ENCODE measurements around the gene TCIRG1.

TCIRG1 gene

GRCh38 chr11:68006606-68007166 lies 32.1 kb upstream of the TCIRG1 start:
- no peak for TF ChIP-seq CTCF (conservative IDR thresholded peaks at IDR 0.05; ENCODE audit: low read length)
- no peak for TF ChIP-seq EZH2phosphoT487 (IDR thresholded peaks at IDR 0.05; ENCODE audit: borderline replicate concordance)
- no peak overlapping the region for H3K4me2 ChIP-seq (ENCODE audit: low read depth, low read length, poor library complexity, severe bottlenecking)
- no peaks in the 10 kb centered on the region for H3K79me2 ChIP-seq (ENCODE audit: insufficient read depth, low read length)
- no peaks in the 10 kb centered on the region for H3K9me2 ChIP-seq (replicated peaks; ENCODE audit: low read depth, low read length)
- no peaks in the 10 kb centered on the region for H3K27me3 ChIP-seq (ENCODE audit: insufficient read depth, low read length, poor library complexity, severe bottlenecking)
- no peaks in the 10 kb centered on the region for H3F3A ChIP-seq (ENCODE audit: low read depth)
- no peak overlapping the region for H3K4me3 ChIP-seq (ENCODE audit: low read length, poor library complexity, severe bottlenecking)
- no peak overlapping the region for H3K9ac ChIP-seq (ENCODE audit: low read depth, low read length, poor library complexity, severe bottlenecking)
- H4K20me1 ChIP-seq (ENCODE audit: insufficient read depth, low read length, poor library complexity, severe bottlenecking): no peaks in the 10 kb centered on the region
- no peaks in the 10 kb centered on the region for H3K36me3 ChIP-seq (ENCODE audit: insufficient read depth, low read length)
- no peak overlapping the region for H2AFZ ChIP-seq (ENCODE audit: low read length)
- peaks cover 16% of the 10 kb centered on the region for H3K4me1 ChIP-seq (ENCODE audit: insufficient read depth, low read length, poor library complexity, severe bottlenecking)
- no peaks in the 10 kb centered on the region for H3K9me3 ChIP-seq (ENCODE audit: insufficient read depth, low read depth, low read length)

- Histone ChIP-seq H3K9me3 (ENCODE audit: insufficient read depth, low read depth, low read length) (no peaks in the 10 kb centered on the region), H3K4me3 (ENCODE audit: low read length, poor library complexity, severe bottlenecking) (no peak overlapping the region), H2AFZ (ENCODE audit: low read length) (no peak overlapping the region), H3K27me3 (ENCODE audit: insufficient read depth, low read length, poor library complexity, severe bottlenecking) (no peaks in the 10 kb centered on the region), H3K9ac (ENCODE audit: low read depth, low read length, poor library complexity, severe bottlenecking) (no peak overlapping the region), H3K79me2 (ENCODE audit: insufficient read depth, low read length) (no peaks in the 10 kb centered on the region), H3K4me1 (ENCODE audit: insufficient read depth, low read length, poor library complexity, severe bottlenecking) (peaks cover 23% of the 10 kb centered on the region), H3K9me2 (replicated peaks; ENCODE audit: low read depth, low read length) (no peaks in the 10 kb centered on the region), H3K4me2 (ENCODE audit: low read depth, low read length, poor library complexity, severe bottlenecking) (no peak overlapping the region), H3F3A (ENCODE audit: low read depth) (no peaks in the 10 kb centered on the region), H3K36me3 (ENCODE audit: insufficient read depth, low read length) (no peaks in the 10 kb centered on the region), H4K20me1 (ENCODE audit: insufficient read depth, low read length, poor library complexity, severe bottlenecking) (no peaks in the 10 kb centered on the region)
- TF ChIP-seq EZH2phosphoT487 (IDR thresholded peaks at IDR 0.05; ENCODE audit: borderline replicate concordance) (no peak), CTCF (conservative IDR thresholded peaks at IDR 0.05; ENCODE audit: low read length) (no peak)
Observed at GRCh38 chr11:68007498-68008380, 31.1 kb upstream of the TCIRG1 start.

GRCh38 chr11:68008381-68009337 lies 30.2 kb upstream of the TCIRG1 start:
- no peaks in the 10 kb centered on the region for H3K79me2 ChIP-seq (ENCODE audit: insufficient read depth, low read length)
- no peaks in the 10 kb centered on the region for H3K9me3 ChIP-seq (ENCODE audit: insufficient read depth, low read depth, low read length)
- no peaks in the 10 kb centered on the region for H3F3A ChIP-seq (ENCODE audit: low read depth)
- H3K36me3 ChIP-seq (ENCODE audit: insufficient read depth, low read length): no peaks in the 10 kb centered on the region
- H3K4me1 ChIP-seq (ENCODE audit: insufficient read depth, low read length, poor library complexity, severe bottlenecking): peaks cover 23% of the 10 kb centered on the region
- TF ChIP-seq CTCF (conservative IDR thresholded peaks at IDR 0.05; ENCODE audit: low read length): no peak
- no peak for TF ChIP-seq EZH2phosphoT487 (IDR thresholded peaks at IDR 0.05; ENCODE audit: borderline replicate concordance)
- H3K9ac ChIP-seq (ENCODE audit: low read depth, low read length, poor library complexity, severe bottlenecking): no peak overlapping the region
- H3K4me3 ChIP-seq (ENCODE audit: low read length, poor library complexity, severe bottlenecking): no peak overlapping the region
- no peak overlapping the region for H3K4me2 ChIP-seq (ENCODE audit: low read depth, low read length, poor library complexity, severe bottlenecking)
- no peaks in the 10 kb centered on the region for H4K20me1 ChIP-seq (ENCODE audit: insufficient read depth, low read length, poor library complexity, severe bottlenecking)
- H3K9me2 ChIP-seq (replicated peaks; ENCODE audit: low read depth, low read length): no peaks in the 10 kb centered on the region
- no peaks in the 10 kb centered on the region for H3K27me3 ChIP-seq (ENCODE audit: insufficient read depth, low read length, poor library complexity, severe bottlenecking)
- no peak overlapping the region for H2AFZ ChIP-seq (ENCODE audit: low read length)
